Activated B cell treated with CpG ODN at 0.5 μM for 24 hours (primary cell): ENCODE measurements around the gene PBX2. TPM values are rescaled to one million over a fixed set of nuclear protein-coding genes. Genes with fewer than 3 reads are reported as not detected.

Source experiments
- ATAC-seq: fragments of 200-7000 bp; cut with Tn5 transposase; one replicate; pipeline ENCODE4 v1.10.0; 2021; ENCODE audit warnings: low read depth, mild to moderate bottlenecking, moderate library complexity
- CTCF ChIA-PET: fragments of 350-600 bp; sonication (Branson Sonifier 250); formaldehyde crosslinking; loops from one replicate; lab custom pipeline; 2021; ENCODE audit warnings: antibody characterized with exemption; lab: Charles Lee
- POLR2A ChIA-PET: fragments of 350-600 bp; sonication (Branson Sonifier 250); formaldehyde crosslinking; loops from one replicate; lab custom pipeline; 2021; ENCODE audit warnings: antibody characterized with exemption; lab: Charles Lee
- DNase-seq: peaks from one replicate; pipeline ENCODE4 v3.0.0; 2022
- H3K27ac Mint-ChIP-seq: one replicate; pipeline ENCODE4 v1.8.0; 2020; ENCODE audit warnings: mixed read lengths
- H3K27me3 Mint-ChIP-seq: one replicate; pipeline ENCODE4 v1.8.0; 2021; ENCODE audit warnings: mixed read lengths
- H3K36me3 Mint-ChIP-seq: one replicate; pipeline ENCODE4 v1.8.0; 2021; ENCODE audit warnings: low read depth, mixed read lengths
- H3K4me1 Mint-ChIP-seq: one replicate; pipeline ENCODE4 v1.8.0; 2021; ENCODE audit warnings: mixed read lengths
- H3K4me3 Mint-ChIP-seq: one replicate; pipeline ENCODE4 v1.8.0; 2020; ENCODE audit warnings: mild to moderate bottlenecking, mixed read lengths
- H3K9me3 Mint-ChIP-seq: one replicate; pipeline ENCODE4 v1.8.0; 2020; ENCODE audit warnings: mixed read lengths
- CTCF ChIP-seq: fragments of 200-600 bp; IDR thresholded peaks from one replicate; pipeline ENCODE4 v1.8.0; 2022; ENCODE audit warnings: antibody characterized with exemption, mild to moderate bottlenecking
- intact Hi-C: fragments of 100-400 bp; cut with micrococcal nuclease; formaldehyde crosslinking; loops from one replicate; pipeline ENCODE4 v1.15.1; 2024
- total RNA-seq: library from RNA; stranded (reverse); gene quantifications from 2 replicates; pipeline ENCODE4 v1.2.3, GENCODE V29; 2022

Gene PBX2
- total RNA-seq, 1 donor from 2014 or later, result 153 TPM

GRCh38 chr6:32176476-32177182 lies 13.4 kb downstream of the PBX2 start:
- Mint-ChIP-seq H3K27ac (peak overlapping the region; percentile 99), H3K9me3 (no peaks in the 10 kb centered on the region), H3K4me3 (peak overlapping the region; percentile 96), H3K36me3 (peaks cover 37% of the 10 kb centered on the region), H3K27me3 (no peaks in the 10 kb centered on the region), H3K4me1 (peaks cover 54% of the 10 kb centered on the region)
- no peak for TF ChIP-seq CTCF
- intact Hi-C loops, result loop anchor here (1.0 to 10.0 kb wide), 7 partner anchors 22 to 1559 kb away; partner anchors contain the start of genes C6orf47, CSNK2B, FKBPL and GPANK1
- ChIA-PET POLR2A (interaction anchor here (0.6 to 5.0 kb wide), 9 partner anchors 9 to 668 kb away, joined by 3 to 102 read pairs (median 5); partner anchors contain the start of genes ATF6B, FKBPL, GPSM3 and NELFE), CTCF (interaction anchor here (1.4 kb wide), 1 partner anchor 58 kb away, joined by 4 read pairs; no protein-coding TSS in a partner anchor)
- no peak for ATAC-seq
- no peak for DNase-seq

- ATAC-seq, result peak; percentile 50
- ChIA-PET POLR2A (interaction anchor here (0.6 to 5.0 kb wide), 7 partner anchors 10 to 669 kb away, joined by 3 to 102 read pairs (median 5); partner anchors contain the start of genes ATF6B, GPSM3, NELFE and PBX2), CTCF (no interaction called here)
- no peak for TF ChIP-seq CTCF
- DNase-seq, result peak; percentile 92
- H3K27ac Mint-ChIP-seq, result peak within 1 kb of the TSS; percentile 99
- intact Hi-C loops, result loop anchor here (1.0 to 10.0 kb wide), 6 partner anchors 22 to 1559 kb away; partner anchors contain the start of genes C6orf47, CSNK2B, GPANK1 and HSD17B8
- no peaks in the 10 kb centered on the region for H3K9me3 Mint-ChIP-seq
- H3K27me3 Mint-ChIP-seq, result no peaks in the 10 kb centered on the region
- H3K36me3 Mint-ChIP-seq, result peaks cover 33% of the 10 kb centered on the region
- peak within 1 kb of the TSS; percentile 96 for H3K4me3 Mint-ChIP-seq
- peaks cover 54% of the 10 kb centered on the region for H3K4me1 Mint-ChIP-seq
Measured at GRCh38 chr6:32175711-32176475, 14.1 kb downstream of the PBX2 start, which contains the start of gene AGPAT1. Gene AGPAT1, minus strand, starts transcription at chr6:32176084. Its CDS starts 4,588 bp downstream, at chr6:32171496.

- ATAC-seq (no peak), DNase-seq (no peak)
- no peaks in the 10 kb centered on the region for H3K27me3 Mint-ChIP-seq
- H3K9me3 Mint-ChIP-seq, result no peaks in the 10 kb centered on the region
- CTCF ChIA-PET, result no interaction called here
- intact Hi-C loops, result loop anchor here (5.0 to 10.0 kb wide), 4 partner anchors 273 to 1558 kb away; partner anchors contain the start of genes C6orf47, CSNK2B, GPANK1 and HSD17B8
- H3K4me1 Mint-ChIP-seq, result peaks cover 49% of the 10 kb centered on the region
- peak overlapping the region; percentile 96 for H3K4me3 Mint-ChIP-seq
- peaks cover 33% of the 10 kb centered on the region for H3K36me3 Mint-ChIP-seq
- H3K27ac Mint-ChIP-seq, result peak overlapping the region; percentile 99
- POLR2A ChIA-PET, result no interaction called here
- no peak for TF ChIP-seq CTCF
Measured at GRCh38 chr6:32175322-32175710, 14.7 kb downstream of the PBX2 start.

GRCh38 chr6:32174416-32174815 lies 15.6 kb downstream of the PBX2 start:
- Mint-ChIP-seq H3K4me3 (peak overlapping the region; percentile 11), H3K9me3 (no peaks in the 10 kb centered on the region), H3K27ac (no peak overlapping the region), H3K36me3 (peaks cover 33% of the 10 kb centered on the region), H3K27me3 (no peaks in the 10 kb centered on the region), H3K4me1 (peaks cover 45% of the 10 kb centered on the region)
- POLR2A ChIA-PET, result interaction anchor here (1.1 kb wide), 1 partner anchor 21 kb away, joined by 3 read pairs; no protein-coding TSS in a partner anchor
- DNase-seq (no peak), ATAC-seq (no peak)
- TF ChIP-seq CTCF, result no peak
- CTCF ChIA-PET, result no interaction called here
- intact Hi-C loops, result loop anchor here (10.0 kb wide), 1 partner anchor 510 kb away; the partner anchor contains the start of genes C6orf47, CSNK2B, GPANK1 and LY6G5B
